IPS-15b (cell line): ENCODE measurements around the gene ATRAID.

ENCODE experiments used
- H3K27me3 ChIP-seq: one replicate; pipeline ENCODE4 v1.6.1; 2013; ENCODE audit warnings: low read length; ENCODE audit not compliant: control insufficient read depth, insufficient read depth
- H3K36me3 ChIP-seq: one replicate; pipeline ENCODE4 v1.6.1; 2013; ENCODE audit warnings: low read length; ENCODE audit not compliant: control insufficient read depth, insufficient read depth
- H3K4me1 ChIP-seq: one replicate; pipeline ENCODE4 v1.6.1; 2013; ENCODE audit warnings: mild to moderate bottlenecking, low read length; ENCODE audit not compliant: control insufficient read depth, insufficient read depth
- H3K4me3 ChIP-seq: one replicate; pipeline ENCODE4 v1.5.1; 2013; ENCODE audit warnings: low read depth, low read length
- H3K9ac ChIP-seq: one replicate; pipeline ENCODE4 v1.6.1; 2013; ENCODE audit warnings: low read depth, mild to moderate bottlenecking, low read length
- H3K9me3 ChIP-seq: one replicate; pipeline ENCODE4 v1.6.1; 2013; ENCODE audit warnings: mild to moderate bottlenecking, low read length; ENCODE audit not compliant: control insufficient read depth, insufficient read depth

ATRAID gene

GRCh38 chr2:27233341-27233740, 21.5 kb downstream of the ATRAID start:
- Histone ChIP-seq H3K36me3 (peaks cover 83% of the 10 kb centered on the region), H3K27me3 (no peaks in the 10 kb centered on the region), H3K9ac (no peak overlapping the region)

GRCh38 chr2:27236136-27236535, 24.3 kb downstream of the ATRAID start:
- Histone ChIP-seq H3K9ac (no peak overlapping the region), H3K9me3 (no peaks in the 10 kb centered on the region), H3K4me3 (no peak overlapping the region), H3K36me3 (peaks cover 96% of the 10 kb centered on the region), H3K4me1 (no peaks in the 10 kb centered on the region), H3K27me3 (no peaks in the 10 kb centered on the region)

More at GRCh38 chr2:27233341-27233740, 21.5 kb downstream of the ATRAID start:
- Histone ChIP-seq H3K4me3 (no peak overlapping the region), H3K4me1 (no peaks in the 10 kb centered on the region), H3K9me3 (no peaks in the 10 kb centered on the region)

- Histone ChIP-seq H3K27me3 (no peaks in the 10 kb centered on the region), H3K4me1 (no peaks in the 10 kb centered on the region), H3K36me3 (peaks cover 96% of the 10 kb centered on the region), H3K9me3 (no peaks in the 10 kb centered on the region), H3K9ac (no peak overlapping the region), H3K4me3 (no peak overlapping the region)
These were observed 24.8 kb downstream of the ATRAID start for GRCh38 chr2:27236626-27237025.

- Histone ChIP-seq H3K9me3 (no peaks in the 10 kb centered on the region), H3K27me3 (no peaks in the 10 kb centered on the region), H3K4me1 (no peaks in the 10 kb centered on the region), H3K4me3 (no peak overlapping the region), H3K36me3 (peaks cover 96% of the 10 kb centered on the region), H3K9ac (no peak overlapping the region)
These were observed 25.6 kb downstream of the ATRAID start for GRCh38 chr2:27237341-27237945.

- Histone ChIP-seq H3K36me3 (peaks cover 96% of the 10 kb centered on the region), H3K4me3 (no peak overlapping the region), H3K4me1 (no peaks in the 10 kb centered on the region), H3K9me3 (no peaks in the 10 kb centered on the region), H3K9ac (no peak overlapping the region), H3K27me3 (no peaks in the 10 kb centered on the region)
These were observed 27.1 kb downstream of the ATRAID start for GRCh38 chr2:27238976-27239375.

- H3K36me3 ChIP-seq: peaks cover 94% of the 10 kb centered on the region
- no peaks in the 10 kb centered on the region for H3K4me1 ChIP-seq
- no peak overlapping the region for H3K4me3 ChIP-seq
- no peaks in the 10 kb centered on the region for H3K9me3 ChIP-seq
- no peaks in the 10 kb centered on the region for H3K27me3 ChIP-seq
- H3K9ac ChIP-seq: no peak overlapping the region
These were observed 28.6 kb downstream of the ATRAID start for GRCh38 chr2:27240406-27240805.

GRCh38 chr2:27241761-27242613, 30.1 kb downstream of the ATRAID start:
- no peaks in the 10 kb centered on the region for H3K27me3 ChIP-seq
- H3K36me3 ChIP-seq: peaks cover 80% of the 10 kb centered on the region
- H3K9me3 ChIP-seq: no peaks in the 10 kb centered on the region
- H3K4me1 ChIP-seq: no peaks in the 10 kb centered on the region
- H3K4me3 ChIP-seq: no peak overlapping the region
- no peak overlapping the region for H3K9ac ChIP-seq

- H3K4me3 ChIP-seq: no peak overlapping the region
- H3K9ac ChIP-seq: no peak overlapping the region
- H3K36me3 ChIP-seq: peaks cover 74% of the 10 kb centered on the region
- H3K4me1 ChIP-seq: no peaks in the 10 kb centered on the region
- H3K9me3 ChIP-seq: no peaks in the 10 kb centered on the region
- no peaks in the 10 kb centered on the region for H3K27me3 ChIP-seq
These were observed 30.7 kb downstream of the ATRAID start for GRCh38 chr2:27242614-27242951.

- H3K4me3 ChIP-seq: no peak overlapping the region
- H3K9ac ChIP-seq: no peak overlapping the region
- H3K36me3 ChIP-seq: peaks cover 64% of the 10 kb centered on the region
These were observed 31.7 kb downstream of the ATRAID start for GRCh38 chr2:27243391-27244130.

GRCh38 chr2:27245116-27245515, 33.3 kb downstream of the ATRAID start:
- Histone ChIP-seq H3K9ac (no peak overlapping the region), H3K9me3 (no peaks in the 10 kb centered on the region), H3K27me3 (no peaks in the 10 kb centered on the region), H3K36me3 (peaks cover 50% of the 10 kb centered on the region), H3K4me3 (no peak overlapping the region), H3K4me1 (no peaks in the 10 kb centered on the region)

More at GRCh38 chr2:27243391-27244130, 31.7 kb downstream of the ATRAID start:
- Histone ChIP-seq H3K27me3 (no peaks in the 10 kb centered on the region), H3K4me1 (no peaks in the 10 kb centered on the region), H3K9me3 (no peaks in the 10 kb centered on the region)

GRCh38 chr2:27245626-27246025, 33.8 kb downstream of the ATRAID start:
- Histone ChIP-seq H3K4me3 (no peak overlapping the region), H3K4me1 (peaks cover 2% of the 10 kb centered on the region), H3K36me3 (peaks cover 45% of the 10 kb centered on the region), H3K27me3 (no peaks in the 10 kb centered on the region), H3K9me3 (no peaks in the 10 kb centered on the region), H3K9ac (no peak overlapping the region)
